GM19438 (cell line): ENCODE data around the gene MAPKBP1.

Source experiments
- ATAC-seq: cut with Tn5 transposase; IDR thresholded peaks from one replicate; pipeline ENCODE4 v1.9.1; 2021; ENCODE audit warnings: low read depth; ENCODE audit not compliant: unreplicated experiment

Gene MAPKBP1

GRCh38 chr15:41843571-41843970 is 69.3 kb downstream of the MAPKBP1 start:
- ATAC-seq: no peak

GRCh38 chr15:41844814-41845213 is 70.5 kb downstream of the MAPKBP1 start:
- ATAC-seq: no peak

DNA sequence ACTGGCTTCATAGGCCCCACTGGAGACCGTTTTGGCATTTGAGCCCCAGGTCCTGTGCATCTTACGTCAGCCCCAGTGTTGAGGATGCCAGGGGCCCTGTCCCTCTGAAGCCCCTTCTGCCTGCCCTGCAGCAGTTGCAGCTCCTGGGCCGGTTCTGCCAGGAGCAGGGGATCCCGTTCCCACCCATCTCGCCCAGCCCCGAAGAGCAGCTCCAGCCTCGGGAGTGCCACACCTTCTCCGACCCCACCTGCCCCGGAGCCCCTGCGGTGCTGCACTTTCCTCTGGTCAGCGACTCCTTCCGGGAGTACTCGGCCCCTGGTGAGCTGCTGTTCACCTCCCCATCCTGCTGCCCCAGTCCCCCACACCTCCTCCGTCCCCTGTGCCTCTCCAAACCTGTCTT is 72.9 kb downstream of the MAPKBP1 start:
- ATAC-seq: no peak

DNA sequence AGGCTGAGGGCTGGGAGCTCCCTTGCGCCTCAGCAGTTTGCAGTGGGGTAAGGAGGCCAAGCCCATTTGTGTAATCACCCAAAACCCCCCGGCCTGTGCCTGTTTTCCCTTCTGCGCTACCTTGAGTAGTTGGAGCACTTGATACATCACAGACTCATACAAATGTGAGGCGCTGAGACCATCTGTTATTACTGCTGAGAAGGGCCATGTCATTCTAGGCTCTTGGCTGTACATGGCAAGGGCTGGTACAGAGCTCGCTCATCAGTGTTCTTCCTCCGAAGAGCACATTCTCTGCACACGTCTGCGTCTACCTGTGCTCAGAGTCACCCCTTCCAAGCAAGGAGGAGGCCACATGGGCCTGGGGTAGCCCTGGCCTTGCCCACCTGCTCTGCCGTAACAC is 73.7 kb downstream of the MAPKBP1 start:
- no peak for ATAC-seq

- ATAC-seq: no peak
Measured at GRCh38 chr15:41848631-41849030, 74.3 kb downstream of the MAPKBP1 start.

- no peak for ATAC-seq
Measured at GRCh38 chr15:41849204-41849603, 74.9 kb downstream of the MAPKBP1 start.

GRCh38 chr15:41849861-41850260 is 75.6 kb downstream of the MAPKBP1 start:
- ATAC-seq: no peak

- no peak for ATAC-seq
Measured at GRCh38 chr15:41850482-41851166, 76.3 kb downstream of the MAPKBP1 start.

DNA sequence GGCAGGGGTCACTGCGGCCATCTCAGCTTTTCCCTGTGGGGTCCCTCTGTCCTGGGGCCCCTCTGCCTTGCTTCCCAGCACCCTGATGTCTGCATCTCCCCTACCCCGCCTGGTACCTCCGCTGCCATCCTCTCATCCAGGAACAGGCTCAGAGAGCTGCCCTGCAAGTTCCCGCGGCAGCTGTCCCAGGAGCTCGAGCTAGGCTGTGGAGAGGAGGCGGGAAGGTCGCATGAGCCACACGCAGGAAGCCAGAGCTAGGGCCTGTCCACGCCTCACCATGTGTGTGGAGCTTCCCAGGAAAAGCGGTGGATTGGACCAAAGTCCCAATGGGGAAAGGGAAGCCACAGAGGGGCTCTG is 76.9 kb downstream of the MAPKBP1 start:
- no peak for ATAC-seq

DNA sequence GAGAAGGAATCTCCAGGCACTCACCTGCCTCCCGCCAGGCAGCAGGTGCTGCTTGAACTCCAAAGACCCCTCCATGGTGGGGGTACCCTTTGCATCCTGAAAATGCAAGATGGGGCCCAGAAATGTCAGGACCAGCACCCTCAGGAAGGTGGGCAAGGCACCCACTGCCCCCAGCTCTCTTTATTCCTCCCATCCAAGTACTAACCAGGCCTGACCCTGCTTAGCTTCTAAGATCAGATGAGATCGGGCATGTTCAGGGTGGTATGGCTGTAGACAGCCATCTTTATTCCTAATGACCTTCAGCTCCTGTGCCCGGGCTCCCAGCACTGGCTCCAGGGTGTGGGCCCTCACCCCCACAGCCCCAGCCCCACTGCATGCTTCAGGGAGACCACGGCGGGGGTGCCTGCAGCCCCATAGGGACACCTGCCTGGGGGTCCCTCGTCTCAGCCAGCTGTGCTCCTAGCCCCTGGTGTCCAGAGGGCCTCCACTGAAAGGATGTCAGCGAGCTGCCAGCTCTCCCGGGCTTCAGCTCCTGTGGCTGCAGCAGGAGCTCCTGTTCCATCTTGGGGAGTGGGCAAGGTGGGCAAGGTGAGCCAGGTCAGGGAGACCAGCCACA is 77.6 kb downstream of the MAPKBP1 start:
- no peak for ATAC-seq

GRCh38 chr15:41852736-41853590 is 78.7 kb downstream of the MAPKBP1 start:
- ATAC-seq: no peak

DNA sequence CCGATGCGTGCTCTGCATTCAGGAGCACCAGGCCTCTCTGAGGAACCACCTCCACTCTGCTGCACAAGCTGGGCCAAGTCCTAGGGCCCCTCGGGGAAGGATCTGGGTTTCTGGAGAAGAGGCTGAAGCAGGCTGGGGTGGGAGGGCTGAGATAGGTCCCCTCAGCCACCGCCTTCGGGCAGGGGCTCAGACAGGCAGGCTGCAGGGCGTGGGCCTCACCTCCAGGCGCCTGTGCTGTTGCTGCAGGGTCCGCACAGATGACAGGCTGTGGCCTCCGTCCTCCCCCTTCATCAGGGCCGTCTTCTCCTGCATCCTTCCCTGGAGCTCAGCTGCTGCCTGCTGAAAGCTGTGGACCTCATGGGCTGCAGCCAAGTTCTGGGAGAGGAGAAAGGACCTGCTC is 79.5 kb downstream of the MAPKBP1 start:
- no peak for ATAC-seq

GRCh38 chr15:41854443-41854842 is 80.2 kb downstream of the MAPKBP1 start:
- ATAC-seq: no peak

DNA sequence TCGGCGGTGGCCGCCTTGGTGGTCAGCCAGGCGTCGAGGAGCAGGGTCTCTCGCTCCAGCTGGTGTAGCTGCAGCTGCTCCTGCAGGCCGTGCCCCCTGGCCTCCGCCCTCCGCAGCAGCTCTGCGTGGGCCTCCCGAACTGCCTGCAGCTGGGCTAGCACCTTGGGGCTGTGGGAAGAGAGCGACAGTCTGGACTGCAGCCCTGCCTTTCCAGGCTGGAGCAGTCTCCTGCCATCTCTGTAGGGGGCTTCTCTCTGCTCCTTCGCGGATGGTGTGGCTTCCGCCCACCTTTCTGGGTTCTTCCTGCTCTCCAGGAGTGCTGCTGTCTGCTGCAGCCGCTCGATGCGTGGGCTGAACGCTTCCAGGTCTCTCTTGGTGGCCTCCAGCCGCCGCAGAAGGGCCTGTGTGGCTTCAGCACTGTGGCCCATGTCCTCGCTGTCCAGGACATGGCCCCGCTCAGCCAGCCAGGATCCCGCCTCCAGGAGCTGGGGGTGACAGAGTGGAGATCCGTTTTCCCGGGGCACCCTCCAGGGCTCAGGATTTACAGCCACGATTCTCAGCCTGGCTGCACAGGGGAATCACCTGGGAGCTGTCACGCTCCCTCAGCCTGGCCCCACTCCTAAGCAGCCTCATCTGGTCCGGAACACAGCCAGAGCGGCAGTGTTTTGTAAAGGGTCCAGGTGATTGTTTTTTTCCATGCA is 81.1 kb downstream of the MAPKBP1 start:
- ATAC-seq: no peak

GRCh38 chr15:41856262-41856661 is 82.0 kb downstream of the MAPKBP1 start:
- no peak for ATAC-seq

DNA sequence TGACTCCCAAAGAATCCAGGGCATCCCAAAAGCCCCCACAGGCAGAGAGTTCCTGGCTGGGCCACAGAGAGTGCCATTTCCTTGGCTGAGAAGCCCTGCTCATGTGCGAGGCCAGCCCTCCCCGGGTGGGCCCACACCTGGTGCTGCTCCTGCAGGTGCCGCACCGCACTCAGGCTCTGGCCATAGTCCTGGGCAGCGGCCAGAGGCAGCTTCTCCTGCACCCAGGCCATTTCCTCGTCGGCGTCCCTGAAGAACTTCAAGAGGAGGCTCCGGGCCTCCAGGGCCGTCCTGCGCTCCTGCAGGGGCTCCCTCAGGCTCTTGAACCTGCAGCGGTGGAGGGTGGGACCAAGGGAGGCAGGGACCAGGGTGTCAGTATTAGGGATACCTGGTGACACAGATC is 82.4 kb downstream of the MAPKBP1 start:
- no peak for ATAC-seq

GRCh38 chr15:41857316-41857715 is 83.0 kb downstream of the MAPKBP1 start:
- ATAC-seq: no peak

GRCh38 chr15:41858756-41859155 is 84.5 kb downstream of the MAPKBP1 start:
- ATAC-seq: no peak

- ATAC-seq: no peak
Measured at GRCh38 chr15:41860049-41860828, 86.0 kb downstream of the MAPKBP1 start.

GRCh38 chr15:41861736-41862356 is 87.6 kb downstream of the MAPKBP1 start:
- ATAC-seq: no peak
